ENCODE measurements around the gene DHRS3.
"Not testable (repeated sequence)": the region's sequence is repeated elsewhere in the genome, so short reads cannot be mapped to it uniquely, and the experiment has no call there.

DHRS3 gene

GRCh38 chr1:12537294-12537693 is 80.7 kb downstream of the DHRS3 start:
- no peak for DNase-seq

- no peak for DNase-seq
Measured at GRCh38 chr1:12536023-12536639, 81.9 kb downstream of the DHRS3 start.

- DNase-seq: no peak
Measured at GRCh38 chr1:12532405-12533315, 85.3 kb downstream of the DHRS3 start.

DNA sequence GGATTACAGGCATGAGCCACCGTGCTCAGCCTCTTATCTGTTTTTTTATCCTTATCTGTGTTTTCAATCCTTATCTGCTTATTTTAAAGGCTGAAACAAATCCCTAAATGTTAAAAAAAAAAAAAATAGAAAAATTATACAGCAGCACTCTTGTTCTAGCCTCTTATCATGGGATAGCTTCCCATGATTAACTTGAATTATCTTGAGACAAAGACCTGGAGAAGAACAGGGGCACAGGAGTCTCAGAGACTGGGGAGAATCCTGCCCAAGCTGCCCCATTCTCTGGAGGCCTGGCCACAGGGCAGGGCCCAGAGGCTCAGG is 86.9 kb downstream of the DHRS3 start:
- DNase-seq: no peak

DNA sequence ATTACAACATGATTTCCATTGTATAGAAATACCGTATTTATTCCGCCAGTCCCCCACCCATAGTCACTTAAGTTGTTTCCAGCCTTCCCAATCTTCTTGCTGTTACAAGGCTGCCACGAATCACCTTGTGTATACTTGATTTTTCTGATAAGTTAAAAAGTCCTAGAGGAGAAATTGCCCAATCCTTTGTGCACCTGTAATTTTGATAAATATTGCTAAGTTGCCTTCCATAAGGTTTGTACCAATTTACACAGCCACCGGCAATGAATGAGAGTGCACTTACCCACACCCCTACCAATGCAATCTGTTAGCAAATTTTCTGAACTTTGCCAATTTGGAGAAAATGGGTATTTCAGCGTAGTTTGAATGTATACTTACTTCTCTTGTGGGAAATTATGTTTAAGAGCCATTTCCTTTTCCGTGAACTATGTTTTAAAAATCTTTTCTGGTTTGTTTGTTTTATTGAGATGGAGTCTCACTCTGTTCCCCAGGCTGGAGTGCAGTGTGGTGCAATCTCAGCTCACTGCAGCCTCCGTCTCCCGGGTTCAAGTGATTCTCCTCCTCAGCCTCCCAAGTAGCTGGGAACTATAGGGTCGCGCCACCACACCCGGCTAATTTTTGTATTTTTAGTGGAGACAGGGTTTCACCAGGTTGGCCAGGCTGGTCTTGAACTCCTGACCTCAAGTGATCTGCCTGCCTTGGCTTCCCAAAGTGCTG is 87.4 kb downstream of the DHRS3 start:
- no peak for DNase-seq

GRCh38 chr1:12529640-12530174 is 88.3 kb downstream of the DHRS3 start:
- DNase-seq: no peak

- DNase-seq: peak; percentile 34
Measured at GRCh38 chr1:12528021-12528852, 89.8 kb downstream of the DHRS3 start.

- DNase-seq: no peak
Measured at GRCh38 chr1:12527564-12527963, 90.4 kb downstream of the DHRS3 start.

GRCh38 chr1:12525311-12526181 is 92.5 kb downstream of the DHRS3 start:
- no peak for DNase-seq

- DNase-seq: no peak
Measured at GRCh38 chr1:12524266-12524665, 93.7 kb downstream of the DHRS3 start.

GRCh38 chr1:12522780-12523179 is 95.2 kb downstream of the DHRS3 start:
- not testable (repeated sequence) for DNase-seq

DNA sequence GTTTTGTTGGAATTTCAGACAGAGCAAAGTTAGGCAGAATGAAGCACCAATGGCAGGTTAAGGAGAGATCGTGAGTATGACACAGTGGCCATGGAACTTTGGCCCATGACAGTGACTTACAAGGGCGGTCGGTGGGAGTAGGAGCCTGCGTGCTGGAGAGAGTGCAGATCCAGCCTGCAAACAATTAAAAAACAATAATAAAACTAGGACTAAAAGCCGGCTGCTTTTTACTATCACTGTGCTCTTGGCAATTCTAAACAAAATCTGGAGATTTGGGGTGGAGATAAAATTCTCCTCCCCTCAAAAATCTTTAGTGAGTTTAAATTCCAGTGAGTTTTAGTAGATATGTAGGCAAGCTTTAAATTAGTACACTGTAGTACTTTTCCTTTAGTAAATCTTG is 96.9 kb downstream of the DHRS3 start:
- DNase-seq: no peak

DNA sequence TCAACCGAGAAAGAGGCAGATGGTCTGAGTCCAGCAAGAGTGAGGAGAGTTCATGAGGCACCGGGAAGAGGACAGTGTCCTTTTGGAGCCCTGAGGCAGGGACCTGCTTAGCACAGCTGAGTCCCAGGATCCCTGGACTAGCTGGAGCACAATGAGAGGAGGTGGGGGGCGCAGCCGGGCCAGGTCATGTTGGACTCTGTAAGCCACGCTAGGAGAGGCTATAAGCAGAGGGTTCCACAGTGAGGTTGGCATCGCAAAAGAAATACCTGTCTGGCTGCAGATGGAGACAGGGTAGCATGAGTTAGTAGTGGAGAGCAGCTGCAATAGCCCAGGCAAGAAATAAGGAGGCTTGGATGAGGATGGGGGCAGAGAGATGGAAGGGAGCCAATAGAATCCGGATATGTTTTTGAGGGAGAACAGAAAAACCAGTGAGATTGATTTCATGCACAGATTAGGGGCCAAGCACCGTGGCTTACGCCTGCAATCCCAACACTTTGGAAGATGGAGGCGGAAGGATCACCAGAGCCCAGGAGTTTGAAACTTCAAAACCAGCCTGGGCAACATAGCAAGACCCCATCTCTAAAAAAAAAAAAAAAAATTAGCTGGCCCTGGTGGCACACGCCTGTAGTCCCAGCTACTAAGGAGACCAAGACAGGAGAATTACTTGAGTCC is 98.2 kb downstream of the DHRS3 start:
- DNase-seq: no peak

DNA sequence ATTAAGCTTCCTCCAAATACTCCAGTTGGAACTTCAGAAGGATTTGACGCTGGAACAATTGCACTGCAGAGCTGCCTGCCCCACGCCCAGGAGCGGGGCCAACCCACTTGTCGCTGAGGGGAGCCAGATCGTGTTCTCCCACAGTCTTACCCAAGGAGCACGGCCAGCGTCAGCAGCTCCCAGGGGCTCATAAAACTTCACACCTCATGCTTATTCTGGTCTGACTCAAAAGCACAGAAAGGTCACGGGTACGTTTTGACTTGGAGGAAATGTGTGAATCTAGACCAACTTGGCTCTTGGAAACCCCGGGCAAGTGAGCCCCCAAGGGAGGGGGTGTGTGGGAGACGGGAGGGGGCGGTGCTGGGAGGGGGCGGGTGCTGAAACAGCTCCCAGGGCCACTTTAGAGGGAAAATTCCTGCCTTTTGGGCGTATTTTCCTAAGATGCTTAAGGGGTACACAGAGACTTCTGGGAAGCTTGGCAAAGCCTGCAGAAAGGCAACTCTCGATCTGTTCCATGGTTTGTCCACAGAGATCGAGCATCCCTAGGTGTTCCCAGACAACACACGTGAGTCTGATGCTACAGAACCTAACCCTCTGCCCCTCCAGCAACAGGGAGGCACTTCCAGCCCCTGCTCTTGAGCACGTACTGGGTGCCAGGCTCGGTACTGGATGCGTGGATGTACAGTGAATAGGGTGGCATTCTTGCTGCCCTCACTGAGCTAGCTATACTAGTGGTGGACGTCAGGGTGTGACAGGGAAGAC is 98.9 kb downstream of the DHRS3 start:
- peak; percentile 31 for DNase-seq

All from EL (cell line).